NCI-H128 (cell line): ENCODE data around the gene B3GLCT.
"Not testable (repeated sequence)": the region's sequence is repeated elsewhere in the genome, so short reads cannot be mapped to it uniquely, and the experiment has no call there.

Experiments
- DNase-seq: peaks from one replicate; lab custom pipeline; 2025; ENCODE audit not compliant: unreplicated experiment; lab: John Stamatoyannopoulos, UW

B3GLCT gene

GRCh38 chr13:31182987-31183386 is 16.8 kb upstream of the B3GLCT start:
- no peak for DNase-seq

- no peak for DNase-seq
These were observed 15.3 kb upstream of the B3GLCT start for GRCh38 chr13:31184451-31184850.

- no peak for DNase-seq
These were observed 14.7 kb upstream of the B3GLCT start for GRCh38 chr13:31184981-31185645.

- no peak for DNase-seq
These were observed 8.0 kb upstream of the B3GLCT start for GRCh38 chr13:31191748-31192147.

- no peak for DNase-seq
These were observed 7.5 kb upstream of the B3GLCT start for GRCh38 chr13:31192306-31192705.

GRCh38 chr13:31195616-31196015 is 4.2 kb upstream of the B3GLCT start:
- no peak for DNase-seq

GRCh38 chr13:31196992-31197391 is 2.8 kb upstream of the B3GLCT start:
- no peak for DNase-seq

GRCh38 chr13:31198519-31198918 is 1.3 kb upstream of the B3GLCT start:
- peak; percentile 36 for DNase-seq

GRCh38 chr13:31199527-31199848 is 287 bp upstream of the B3GLCT start:
- no peak for DNase-seq

GRCh38 chr13:31200637-31200971 is 829 bp downstream of the B3GLCT start:
- DNase-seq = no peak

GRCh38 chr13:31201341-31202031 is 1.7 kb downstream of the B3GLCT start:
- DNase-seq = no peak

GRCh38 chr13:31204592-31204991 is 4.8 kb downstream of the B3GLCT start:
- DNase-seq = no peak

GRCh38 chr13:31207661-31208552 is 8.1 kb downstream of the B3GLCT start:
- DNase-seq = no peak

GRCh38 chr13:31208559-31209122 is 8.9 kb downstream of the B3GLCT start:
- no peak for DNase-seq

GRCh38 chr13:31209172-31209840 is 9.5 kb downstream of the B3GLCT start:
- peak; percentile 44 for DNase-seq

GRCh38 chr13:31209841-31210210 is 10.1 kb downstream of the B3GLCT start:
- no peak for DNase-seq

GRCh38 chr13:31213651-31214289 is 14.0 kb downstream of the B3GLCT start:
- DNase-seq = no peak

GRCh38 chr13:31214435-31214834 is 14.7 kb downstream of the B3GLCT start:
- no peak for DNase-seq

GRCh38 chr13:31216916-31217315 is 17.1 kb downstream of the B3GLCT start:
- DNase-seq = not testable (repeated sequence)

GRCh38 chr13:31219909-31220598 is 20.3 kb downstream of the B3GLCT start:
- no peak for DNase-seq
